Heart left ventricle (tissue), 16 donors: ENCODE measurements around the gene GAS5. TPM values are rescaled to one million over a fixed set of nuclear protein-coding genes. Genes with fewer than 3 reads are reported as not detected.

Experiments used
- ATAC-seq, 4 donors: fragments of 200-7000 bp; cut with Tn5 transposase; one replicate each; pipeline ENCODE4 v1.9.1; 2020 to 2022; ENCODE audit warnings: moderate library complexity in 4 of 4, mild to moderate bottlenecking in 3 of 4, moderate number of reproducible peaks in 1 of 4
- DNase-seq, 5 donors: peaks; one replicate each; pipeline ENCODE4 v3.0.0-alpha.2; 2020
- H3K27ac ChIP-seq, 12 donors: fragments of 200-600 bp; sonication (generic) in 4 of 12; one replicate each; pipeline versions ENCODE4 v1.5.0 to v1.8.0; 2016 to 2022; ENCODE audit warnings: mild to moderate bottlenecking in 2 of 12
- H3K27me3 ChIP-seq, 9 donors: fragments of 200-600 bp; sonication (generic) in 2 of 9; one replicate each; pipeline versions ENCODE4 v1.5.1 to v1.8.0; 2016 to 2022; ENCODE audit warnings: mild to moderate bottlenecking in 3 of 9
- H3K36me3 ChIP-seq, 9 donors: fragments of 200-600 bp; sonication (generic) in 2 of 9; one replicate each; pipeline versions ENCODE4 v1.5.0 to v1.8.0; 2018 to 2022; ENCODE audit warnings: mild to moderate bottlenecking in 2 of 9
- H3K4me1 ChIP-seq, 12 donors: fragments of 200-600 bp; sonication (generic) in 4 of 12; one replicate each; pipeline versions ENCODE4 v1.5.0 to v1.8.0; 2016 to 2022; ENCODE audit warnings: mild to moderate bottlenecking in 3 of 12
- H3K4me3 ChIP-seq, 12 donors: fragments of 200-600 bp; sonication (generic) in 4 of 12; one replicate each; pipeline versions ENCODE4 v1.5.0 to v1.8.0; 2017 to 2022; ENCODE audit warnings: mild to moderate bottlenecking in 9 of 12, moderate library complexity in 4 of 12
- H3K9me3 ChIP-seq, 12 donors: fragments of 200-600 bp; sonication (generic) in 4 of 12; one replicate each; pipeline versions ENCODE4 v1.5.0 to v1.8.0; 2016 to 2022; ENCODE audit warnings: mild to moderate bottlenecking in 1 of 12
- CTCF ChIP-seq, 12 donors: fragments of 200-600 bp; sonication (generic) in 4 of 12; IDR thresholded peaks; one replicate each; pipeline versions ENCODE4 v1.5.0 to v1.8.0; 2018 to 2022; ENCODE audit warnings: antibody characterized with exemption in 12 of 12, mild to moderate bottlenecking in 5 of 12
- POLR2A ChIP-seq, 2 donors: fragments of 450-650 bp; IDR thresholded peaks; one replicate each; pipeline ENCODE4 v1.6.1; 2017; ENCODE audit warnings: antibody characterized with exemption in 2 of 2, mild to moderate bottlenecking in 2 of 2, moderate library complexity in 2 of 2
- WGBS, 4 donors: extraction: QIAGEN DNeasy Blood & Tissue Kit in 2 of 4; methylation state at CpG; one replicate each; pipeline versions ENCODE4 v1.1.5 to v1.1.7; 2013 to 2018; 5-methylcytosine and 5-hydroxymethylcytosine counted together
- intact Hi-C, 10 donors: fragments of 100-400 bp; cut with DNase I; formaldehyde crosslinking; loops; one replicate each; pipeline versions ENCODE4 v1.11.1 to v1.14.2; 2022
- polyA plus RNA-seq, 2 donors: library from polyadenylated mRNA; stranded (reverse); fragments of 200-250 nt; gene quantifications; one replicate each; pipeline ENCODE4 v1.2.3, GENCODE V29; 2013
- total RNA-seq, 9 donors: library from RNA; depleted of rRNA in 2 of 9; stranded (reverse); fragments of >200 nt in 2 of 9; fragmentation: NEBNext Ultra II Directional in 3 of 9; extraction: Animal tissue kit (Norgen Biotek cat#: 25700) in 3 of 9; gene quantifications; one replicate each; pipeline versions ENCODE4 v1.1.0 to v1.2.4, GENCODE V29; 2016 to 2023
- donor health status: ischemic (EF 13 %, LVEDD 7.1; RV severe dilation, severe dysfunction).
- donor health status: healthy with polysubstance abuse.
- donor health status: DM: no; HTN: yes; CAD: no.
- donor health status: DM: no; HTN: no; CAD: no.
- donor health status: ischemic (EF 25% LVEDD 6.9; RV normal size, moderate dysfunction).
- donor health status: ischemic (EF 25% LVEDD 5.7; RV mildly dilated, moderate dysfunction).
- donor health status: healthy.
- donor health status: DM: yes; HTN: yes; CAD: no.
- donor health status: ischemic (EF 35%, LVEDD 5.7; RV mildly dilated, moderate dysfunction).
- donor health status: nonischemic (EF 11% LVEDD 7.7; RV severe dilation, severe dysfunction).
- donor health status: DM: yes; HTN: yes; CAD: no.
- donor health status: PGD.
- donor health status: ischemic (EF 29% LVEDD 5.4; RV normal size, mild dysfunction).
- donor health status: nonischemic (EF 23%, LVEDD 6.1; RV moderate dilation, normal function).

The GAS5 gene
- total and polyA plus RNA-seq, 11 donors: 30.4 to 103 (median 52.4) TPM

GRCh38 chr1:173900427-173900826 lies 32.6 kb upstream of the GAS5 start:
- Histone ChIP-seq H3K27me3 (no peaks in the 10 kb centered on the region), H3K4me1 (peaks cover 0 to 6% (median 0%) of the 10 kb centered on the region in 12 donors), H3K9me3 (no peaks in the 10 kb centered on the region), H3K27ac (no peak overlapping the region), H3K36me3 (peaks cover 0 to 7% (median 0%) of the 10 kb centered on the region in 9 donors), H3K4me3 (no peak overlapping the region)
- intact Hi-C loops: no loop called here
- WGBS, 4 donors: 56 to 64% (median 61%) methylated on average over 2 of the region's 2 CpGs
- TF ChIP-seq POLR2A (IDR thresholded peaks at IDR 0.05): no peak
- TF ChIP-seq CTCF (IDR thresholded peaks at IDR 0.05): no peak
- ATAC-seq: no peak
- no peak for DNase-seq

- intact Hi-C loops: no loop called here
Measured at GRCh38 chr1:173894189-173894588, 26.4 kb upstream of the GAS5 start.

GRCh38 chr1:173893611-173894010 lies 25.8 kb upstream of the GAS5 start:
- intact Hi-C loops: no loop called here
- H3K27me3 ChIP-seq: no peaks in the 10 kb centered on the region
- H3K4me1 ChIP-seq: peaks cover 0 to 2% (median 0%) of the 10 kb centered on the region in 12 donors
- peaks cover 0 to 27% (median 14%) of the 10 kb centered on the region in 9 donors for H3K36me3 ChIP-seq
- no peak overlapping the region for H3K27ac ChIP-seq
- TF ChIP-seq CTCF (IDR thresholded peaks at IDR 0.05) (no peak), POLR2A (IDR thresholded peaks at IDR 0.05) (no peak)
- WGBS, 4 donors: 84 to 96% (median 91%) methylated on average over 1 of the region's 1 CpG
- DNase-seq (no peak), ATAC-seq (no peak)
- H3K9me3 ChIP-seq: no peaks in the 10 kb centered on the region
- H3K4me3 ChIP-seq: no peak overlapping the region

More at GRCh38 chr1:173894189-173894588, 26.4 kb upstream of the GAS5 start:
- 76 to 99% (median 85%) methylated on average over 2 to 3 of the region's 3 CpGs for WGBS, 4 donors
- no peaks in the 10 kb centered on the region for H3K27me3 ChIP-seq
- no peak for DNase-seq
- H3K9me3 ChIP-seq: no peaks in the 10 kb centered on the region
- no peak overlapping the region for H3K4me3 ChIP-seq
- H3K27ac ChIP-seq: no peak overlapping the region
- TF ChIP-seq CTCF (IDR thresholded peaks at IDR 0.05) (no peak), POLR2A (IDR thresholded peaks at IDR 0.05) (no peak)
- H3K36me3 ChIP-seq: peaks cover 0 to 26% (median 12%) of the 10 kb centered on the region in 9 donors
- ATAC-seq: no peak
- peaks cover 0 to 2% (median 0%) of the 10 kb centered on the region in 12 donors for H3K4me1 ChIP-seq

GRCh38 chr1:173889885-173890284 lies 22.1 kb upstream of the GAS5 start:
- no peak overlapping the region for H3K27ac ChIP-seq
- 97 to 100% (median 100%) methylated on average over 2 of the region's 2 CpGs for WGBS, 4 donors

More at GRCh38 chr1:173889885-173890284, 22.1 kb upstream of the GAS5 start:
- H3K4me1 ChIP-seq: peaks cover 0 to 7% (median 0%) of the 10 kb centered on the region in 12 donors
- TF ChIP-seq POLR2A (IDR thresholded peaks at IDR 0.05) (no peak), CTCF (IDR thresholded peaks at IDR 0.05) (no peak)
- H3K4me3 ChIP-seq: no peak overlapping the region
- no peaks in the 10 kb centered on the region for H3K9me3 ChIP-seq
- peaks cover 2 to 58% (median 36%) of the 10 kb centered on the region in 9 donors for H3K36me3 ChIP-seq
- ATAC-seq (no peak), DNase-seq (no peak)
- H3K27me3 ChIP-seq: no peaks in the 10 kb centered on the region
- intact Hi-C loops: no loop called here
